Activated naive CD4-positive, alpha-beta T cell treated with anti-CD3 and anti-CD28 coated beads, Interleukin-2, amount 50 U/mL, for 72 hours (primary cell): ENCODE data around the gene ILF3. TPM values are rescaled to one million over a fixed set of nuclear protein-coding genes. Genes with fewer than 3 reads are reported as not detected.
"Not testable (repeated sequence)": the region's sequence is repeated elsewhere in the genome, so short reads cannot be mapped to it uniquely, and the experiment has no call there.

Source experiments
- ATAC-seq, 2 donors: fragments of 150-1000 bp; cut with Tn5 transposase; 2 replicates each; pipeline ENCODE4 v1.10.0; 2021; ENCODE audit warnings: mild to moderate bottlenecking in 2 of 2, moderate library complexity in 2 of 2
- DNase-seq, 2 donors: peaks; one replicate each; pipeline ENCODE4 v3.0.0; 2021 to 2022; ENCODE audit warnings: low spot score in 2 of 2
- H3K27ac Mint-ChIP-seq, 2 donors: one replicate each; pipeline ENCODE4 v1.8.0; 2022; ENCODE audit warnings: mild to moderate bottlenecking in 2 of 2, mixed read lengths in 2 of 2
- H3K36me3 Mint-ChIP-seq, 2 donors: one replicate each; pipeline ENCODE4 v1.8.0; 2022; ENCODE audit warnings: mixed read lengths in 2 of 2
- H3K9me3 Mint-ChIP-seq, 2 donors: one replicate each; pipeline ENCODE4 v1.8.0; 2022; ENCODE audit warnings: mixed read lengths in 2 of 2
- total RNA-seq, 2 donors: library from RNA; stranded (reverse); gene quantifications; one replicate each; pipeline ENCODE4 v1.2.3, GENCODE V29; 2022

The ILF3 gene
- total RNA-seq, 2 donors from 2014 or later = 372 to 377 TPM

GRCh38 chr19:10660346-10660745 is 6.2 kb downstream of the ILF3 start:
- H3K36me3 Mint-ChIP-seq = peaks cover 9 to 35% of the 10 kb centered on the region in 2 donors
- DNase-seq (no peak), ATAC-seq (no peak)
- no peaks in the 10 kb centered on the region for H3K9me3 Mint-ChIP-seq
- peak overlapping the region in 1 of 2 donors; percentile 79 for H3K27ac Mint-ChIP-seq

DNA sequence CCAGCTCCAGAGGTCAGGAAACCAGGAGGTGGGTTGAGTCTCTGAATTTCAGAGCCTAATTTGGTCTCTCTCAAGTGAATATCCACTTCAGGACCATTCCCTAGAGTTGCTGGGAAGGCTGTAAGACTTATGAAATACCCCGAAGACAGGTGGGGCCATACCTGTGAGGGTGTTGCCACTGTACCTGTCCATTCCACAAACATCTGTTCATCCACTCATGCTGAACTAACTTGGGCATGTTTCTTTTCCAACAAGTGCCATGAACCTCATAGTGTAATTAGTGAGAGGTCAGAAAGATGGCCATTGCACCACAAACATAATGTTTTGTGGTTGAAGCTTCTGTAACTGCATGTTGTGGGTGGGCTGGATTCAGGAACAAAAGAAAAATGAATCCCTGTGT is 7.8 kb downstream of the ILF3 start:
- no peak for DNase-seq
- ATAC-seq = peak in 1 of 2 donors; percentile 4
- Mint-ChIP-seq H3K9me3 (no peaks in the 10 kb centered on the region), H3K27ac (peak overlapping the region; percentile 62 to 97), H3K36me3 (peaks cover 0 to 19% of the 10 kb centered on the region in 2 donors)

DNA sequence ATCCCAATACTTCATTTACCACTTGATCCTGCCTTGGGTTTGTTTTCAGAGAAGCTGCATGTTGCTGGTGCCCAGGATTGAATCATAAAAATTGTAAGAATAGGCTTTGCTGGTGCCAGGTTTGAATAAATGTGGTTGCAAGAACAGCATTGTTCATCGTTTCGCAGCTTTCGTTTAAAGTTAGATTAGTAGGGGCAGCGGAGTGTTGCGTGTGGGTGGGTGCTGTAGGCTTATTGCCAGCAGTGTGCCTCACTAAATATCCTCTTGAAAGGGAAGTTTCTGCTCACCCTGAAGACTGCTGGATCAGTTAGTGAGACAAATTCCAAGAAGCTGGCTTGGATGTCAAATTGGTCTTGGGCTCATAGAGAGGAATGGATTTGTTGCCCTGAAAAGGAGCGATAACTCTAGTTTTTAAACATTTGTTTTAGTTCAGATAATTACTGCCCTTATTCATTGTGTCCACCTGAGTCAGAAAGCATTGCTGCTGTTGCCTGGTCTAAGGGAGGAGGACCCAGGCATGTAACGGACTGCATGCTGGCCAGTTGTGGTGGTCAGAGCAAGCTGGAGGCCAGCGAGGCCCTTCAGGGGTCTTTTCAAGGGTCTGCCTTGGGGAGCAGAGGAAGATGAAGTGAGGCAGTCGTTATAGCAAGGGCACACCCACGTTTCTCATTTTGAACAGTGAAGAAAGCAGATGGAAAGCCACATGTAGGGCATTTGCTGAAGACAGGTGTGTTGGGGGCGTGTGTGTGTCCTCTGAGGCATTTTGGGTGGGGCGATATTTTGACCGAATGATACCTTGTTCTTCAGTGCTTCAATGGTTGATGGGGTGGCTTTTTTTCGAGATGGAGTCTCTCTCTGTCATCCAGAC is 8.5 kb downstream of the ILF3 start:
- DNase-seq (no peak), ATAC-seq (peak in 1 of 2 donors; percentile 43)
- no peaks in the 10 kb centered on the region for H3K9me3 Mint-ChIP-seq
- peak overlapping the region; percentile 62 to 97 for H3K27ac Mint-ChIP-seq
- H3K36me3 Mint-ChIP-seq = peaks cover 0 to 14% of the 10 kb centered on the region in 2 donors

DNA sequence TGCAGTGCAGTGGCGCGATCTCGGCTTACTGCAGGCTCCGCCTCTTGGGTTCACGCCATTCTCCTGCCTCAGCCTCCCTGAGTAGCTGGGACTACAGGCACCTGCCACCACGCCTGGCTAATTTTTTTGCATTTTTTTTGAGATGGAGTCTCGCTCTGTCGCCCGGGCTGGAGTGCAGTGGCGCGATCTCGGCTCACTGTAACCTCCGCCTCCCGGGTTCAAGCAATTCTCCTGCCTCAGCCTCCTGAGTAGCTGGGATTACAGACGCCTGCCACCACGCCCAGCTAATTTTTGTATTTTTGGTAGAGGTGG is 9.1 kb downstream of the ILF3 start:
- not testable (repeated sequence) for DNase-seq, ATAC-seq, H3K9me3 Mint-ChIP-seq
- peaks cover 0 to 14% of the 10 kb centered on the region in 2 donors for H3K36me3 Mint-ChIP-seq
- peak overlapping the region in 1 of 2 donors; percentile 97 for H3K27ac Mint-ChIP-seq

GRCh38 chr19:10667867-10668266 is 13.7 kb downstream of the ILF3 start:
- Mint-ChIP-seq H3K36me3 (peaks cover 4 to 5% of the 10 kb centered on the region in 2 donors), H3K9me3 (no peaks in the 10 kb centered on the region), H3K27ac (peak overlapping the region in 1 of 2 donors; percentile 55)
- DNase-seq (no peak), ATAC-seq (peak in 1 of 2 donors; percentile 15)

- Mint-ChIP-seq H3K27ac (peak overlapping the region in 1 of 2 donors; percentile 41), H3K36me3 (peaks cover 8 to 10% of the 10 kb centered on the region in 2 donors), H3K9me3 (no peaks in the 10 kb centered on the region)
- ATAC-seq (no peak), DNase-seq (no peak)
Observed at GRCh38 chr19:10669246-10669645, 15.1 kb downstream of the ILF3 start.

- ATAC-seq (no peak), DNase-seq (no peak)
- Mint-ChIP-seq H3K36me3 (peaks cover 8 to 10% of the 10 kb centered on the region in 2 donors), H3K27ac (no peak overlapping the region), H3K9me3 (no peaks in the 10 kb centered on the region)
Observed at GRCh38 chr19:10670182-10670581, 16.0 kb downstream of the ILF3 start.

DNA sequence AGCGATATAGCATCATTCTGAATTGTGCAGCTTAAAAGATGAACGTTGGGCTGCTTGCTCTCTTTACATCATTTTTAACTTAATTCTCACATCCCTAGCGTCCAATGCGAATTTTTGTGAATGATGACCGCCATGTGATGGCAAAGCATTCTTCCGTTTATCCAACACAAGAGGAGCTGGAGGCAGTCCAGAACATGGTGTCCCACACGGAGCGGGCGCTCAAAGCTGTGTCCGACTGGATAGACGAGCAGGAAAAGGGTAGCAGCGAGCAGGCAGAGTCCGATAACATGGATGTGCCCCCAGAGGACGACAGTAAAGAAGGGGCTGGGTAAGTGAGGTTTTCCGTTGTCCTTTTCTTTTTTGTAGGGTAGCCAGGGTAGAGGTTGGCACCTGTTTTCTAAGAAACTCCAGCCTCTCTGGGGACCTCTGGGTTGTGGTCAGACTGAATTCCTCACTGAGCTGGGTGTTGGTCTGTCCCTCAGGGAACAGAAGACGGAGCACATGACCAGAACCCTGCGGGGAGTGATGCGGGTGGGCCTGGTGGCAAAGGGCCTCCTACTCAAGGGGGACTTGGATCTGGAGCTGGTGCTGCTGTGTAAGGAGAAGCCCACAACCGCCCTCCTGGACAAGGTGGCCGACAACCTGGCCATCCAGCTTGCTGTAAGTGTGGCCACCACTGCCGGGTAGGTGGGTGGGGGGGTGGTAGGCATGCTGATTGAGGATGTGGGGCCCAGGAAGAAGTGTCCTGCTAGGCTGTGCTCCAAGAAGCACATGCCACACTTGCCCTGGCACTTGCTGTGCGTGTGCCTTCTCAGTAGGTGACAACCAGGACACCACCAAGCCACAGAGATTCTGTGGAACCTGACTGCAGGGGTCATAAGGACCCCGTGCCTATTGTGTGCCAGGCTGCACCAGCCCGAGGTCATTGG is 17.0 kb downstream of the ILF3 start:
- peak overlapping the region in 1 of 2 donors; percentile 57 for H3K27ac Mint-ChIP-seq
- peaks cover 8 to 10% of the 10 kb centered on the region in 2 donors for H3K36me3 Mint-ChIP-seq
- H3K9me3 Mint-ChIP-seq = no peaks in the 10 kb centered on the region
- no peak for DNase-seq
- peak in 1 of 2 donors; percentile 15 for ATAC-seq

- not testable (repeated sequence) for H3K27ac Mint-ChIP-seq, DNase-seq, ATAC-seq
Observed at GRCh38 chr19:10671922-10672321, 17.8 kb downstream of the ILF3 start.

DNA sequence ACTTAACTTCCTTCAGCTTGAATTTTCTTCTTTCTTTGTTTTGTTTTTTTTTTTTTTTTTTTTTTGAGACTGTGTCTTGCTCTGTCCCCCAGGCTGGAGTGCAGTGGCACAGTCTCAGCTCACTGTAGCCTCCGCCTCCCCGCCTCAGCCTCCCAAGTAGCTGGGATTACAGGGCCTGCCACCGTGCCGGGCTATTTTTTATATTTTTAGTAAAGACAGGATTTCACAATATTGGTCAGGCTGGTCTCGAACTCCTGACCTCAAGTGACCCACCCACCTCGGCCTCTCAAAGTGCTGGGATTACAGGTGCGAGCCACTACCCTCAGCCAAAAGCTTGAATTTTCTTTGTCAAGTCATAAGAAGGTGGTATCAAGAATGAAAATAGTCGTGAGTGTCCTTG is 21.1 kb downstream of the ILF3 start:
- H3K9me3 Mint-ChIP-seq = not testable (repeated sequence)
- Mint-ChIP-seq H3K36me3 (peaks cover 8 to 24% of the 10 kb centered on the region in 2 donors), H3K27ac (peak overlapping the region in 1 of 2 donors; percentile 60)

More at GRCh38 chr19:10671922-10672321, 17.8 kb downstream of the ILF3 start:
- peaks cover 8 to 13% of the 10 kb centered on the region in 2 donors for H3K36me3 Mint-ChIP-seq
- H3K9me3 Mint-ChIP-seq = not testable (repeated sequence)

GRCh38 chr19:10677751-10678150 is 23.6 kb downstream of the ILF3 start:
- DNase-seq = no peak
- Mint-ChIP-seq H3K9me3 (no peaks in the 10 kb centered on the region), H3K27ac (no peak overlapping the region), H3K36me3 (peaks cover 18 to 24% of the 10 kb centered on the region in 2 donors)
- no peak for ATAC-seq

More for the DNA sequence above, 21.1 kb downstream of the ILF3 start:
- not testable (repeated sequence) for DNase-seq, ATAC-seq

DNA sequence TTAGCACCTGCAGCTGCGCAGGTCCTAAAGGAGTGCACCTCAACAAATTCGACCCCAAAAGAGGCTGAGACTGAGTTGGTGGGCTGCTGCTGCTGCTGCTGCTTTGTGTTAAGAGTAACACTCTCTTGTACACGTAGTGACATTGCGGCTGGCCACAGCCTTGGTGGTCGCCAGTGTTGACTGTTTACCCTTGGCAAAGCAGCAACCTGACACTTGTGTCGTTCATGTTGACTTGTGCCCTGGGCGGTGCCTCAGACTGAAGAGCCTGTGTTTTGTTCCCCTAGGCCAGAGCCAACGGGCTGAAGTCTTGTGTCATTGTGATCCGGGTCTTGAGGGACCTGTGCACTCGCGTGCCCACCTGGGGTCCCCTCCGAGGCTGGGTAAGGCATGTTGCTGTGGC is 24.7 kb downstream of the ILF3 start:
- Mint-ChIP-seq H3K36me3 (peaks cover 11 to 19% of the 10 kb centered on the region in 2 donors), H3K27ac (no peak overlapping the region), H3K9me3 (no peaks in the 10 kb centered on the region)
- ATAC-seq (no peak), DNase-seq (no peak)

DNA sequence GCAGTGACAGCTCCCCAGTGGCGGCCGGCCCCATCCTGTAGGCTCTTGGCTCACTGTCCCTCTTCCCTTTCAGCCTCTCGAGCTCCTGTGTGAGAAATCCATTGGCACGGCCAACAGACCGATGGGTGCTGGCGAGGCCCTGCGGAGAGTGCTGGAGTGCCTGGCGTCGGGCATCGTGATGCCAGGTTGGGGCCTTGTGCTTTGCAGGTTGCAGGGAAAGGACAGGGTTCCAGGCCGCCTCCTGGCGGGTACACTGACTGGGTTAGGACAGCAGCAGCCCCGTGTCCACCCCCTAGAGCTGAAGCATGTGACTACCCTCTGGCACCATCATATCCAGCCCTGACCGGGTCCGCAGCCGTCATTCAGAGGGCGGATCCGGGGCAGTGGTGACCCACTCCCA is 25.6 kb downstream of the ILF3 start:
- DNase-seq (no peak), ATAC-seq (no peak)
- Mint-ChIP-seq H3K36me3 (peaks cover 11 to 19% of the 10 kb centered on the region in 2 donors), H3K9me3 (no peaks in the 10 kb centered on the region), H3K27ac (no peak overlapping the region)

DNA sequence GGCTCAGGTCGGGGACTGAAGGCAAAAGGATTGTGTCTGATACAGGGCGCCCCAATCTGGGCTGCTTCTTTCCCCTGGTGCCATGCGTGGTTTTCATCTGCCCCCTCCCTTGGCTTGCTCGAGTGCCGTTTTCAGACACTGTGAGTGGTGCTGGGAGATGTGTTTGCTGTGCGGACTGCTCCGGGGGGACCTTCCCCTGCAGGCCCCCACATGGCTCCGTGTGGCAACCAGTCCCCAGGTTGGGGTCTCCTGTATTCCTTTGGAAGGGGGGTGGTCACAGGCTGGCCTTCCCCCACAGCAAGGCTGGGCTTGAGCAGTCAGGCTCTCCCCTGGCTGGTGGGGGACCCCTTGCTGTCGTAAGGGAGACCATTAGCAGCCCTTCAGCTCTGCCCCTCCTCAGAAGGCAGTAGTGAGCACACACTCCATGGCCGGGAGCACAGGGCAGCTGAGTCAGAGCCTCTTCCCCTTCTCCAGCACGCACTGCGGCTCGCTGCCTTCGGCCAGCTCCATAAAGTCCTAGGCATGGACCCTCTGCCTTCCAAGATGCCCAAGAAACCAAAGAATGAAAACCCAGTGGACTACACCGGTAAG is 26.5 kb downstream of the ILF3 start:
- peak overlapping the region in 1 of 2 donors; percentile 25 for H3K27ac Mint-ChIP-seq
- H3K36me3 Mint-ChIP-seq = peaks cover 11 to 19% of the 10 kb centered on the region in 2 donors
- DNase-seq (no peak), ATAC-seq (no peak)
- no peaks in the 10 kb centered on the region for H3K9me3 Mint-ChIP-seq

DNA sequence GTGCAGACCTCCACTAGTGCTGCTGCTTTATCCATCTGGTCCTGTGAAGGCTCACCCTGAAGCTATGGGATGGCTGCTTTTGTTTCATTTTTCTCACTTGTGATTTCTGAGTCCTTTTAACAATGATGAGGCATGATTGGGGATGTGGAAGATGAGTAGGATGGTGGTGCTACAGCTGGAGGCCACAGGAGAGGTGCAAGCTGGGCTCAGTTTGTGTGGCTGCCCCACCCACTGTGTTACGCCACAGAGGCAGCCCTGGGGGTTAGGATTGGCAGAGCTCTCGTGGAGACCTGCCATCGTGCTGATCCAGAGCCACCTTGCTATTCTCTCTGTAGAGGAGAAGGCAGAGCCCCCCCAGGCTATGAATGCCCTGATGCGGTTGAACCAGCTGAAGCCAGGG is 27.5 kb downstream of the ILF3 start:
- Mint-ChIP-seq H3K9me3 (no peaks in the 10 kb centered on the region), H3K27ac (peak overlapping the region in 1 of 2 donors; percentile 6), H3K36me3 (peaks cover 11 to 18% of the 10 kb centered on the region in 2 donors)
- DNase-seq (no peak), ATAC-seq (no peak)

DNA sequence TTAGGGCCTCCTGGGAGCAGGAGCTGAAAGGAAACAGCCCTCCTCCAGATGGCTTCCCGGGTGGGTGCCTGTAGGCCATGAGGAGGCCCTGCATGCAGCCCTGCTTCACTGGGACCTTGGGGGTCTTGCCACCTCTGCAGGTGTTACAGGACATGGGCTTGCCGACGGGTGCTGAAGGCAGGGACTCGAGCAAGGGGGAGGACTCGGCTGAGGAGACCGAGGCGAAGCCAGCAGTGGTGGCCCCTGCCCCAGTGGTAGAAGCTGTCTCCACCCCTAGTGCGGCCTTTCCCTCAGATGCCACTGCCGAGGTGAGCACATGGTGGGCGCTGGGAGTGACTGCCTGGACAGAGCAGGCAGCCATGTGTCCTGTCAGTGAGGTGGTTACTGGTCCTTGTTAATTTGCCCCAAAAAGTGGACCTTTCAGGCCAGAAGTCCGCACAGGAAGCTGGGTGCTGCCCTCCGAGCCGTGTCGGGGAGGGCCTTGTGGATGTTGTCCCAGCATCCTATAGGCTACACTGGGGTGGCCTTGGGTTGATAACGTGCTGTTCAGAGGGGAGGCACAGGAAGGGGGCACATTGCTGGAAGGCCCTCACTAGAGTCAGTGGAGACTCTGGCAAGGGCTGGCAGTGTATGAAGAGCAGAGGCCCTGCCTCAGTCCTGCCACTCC is 28.4 kb downstream of the ILF3 start:
- peaks cover 11 to 13% of the 10 kb centered on the region in 2 donors for H3K36me3 Mint-ChIP-seq
- ATAC-seq = peak in 1 of 2 donors; percentile 21
- no peak for DNase-seq
- H3K27ac Mint-ChIP-seq = no peak overlapping the region
- no peaks in the 10 kb centered on the region for H3K9me3 Mint-ChIP-seq
